IMR-90 (cell line): ENCODE data around the gene SPEM1.

ENCODE experiments used
- CEBPB ChIP-seq: IDR thresholded peaks from 2 replicates; pipeline ENCODE4 v1.6.1; 2012; ENCODE audit warnings: low read depth, low read length, improper control_type of control experiment
- CTCF ChIP-seq: conservative IDR thresholded peaks from 2 replicates; pipeline ENCODE4 v1.5.1; 2012; ENCODE audit warnings: mild to moderate bottlenecking, low read depth, low read length, improper control_type of control experiment
- ELK1 ChIP-seq: fragments of 150-350 bp; IDR thresholded peaks from 2 replicates; pipeline ENCODE4 v1.6.1; 2016; ENCODE audit warnings: low read depth, mild to moderate bottlenecking, low read length, moderate library complexity, borderline replicate concordance
- MXI1 ChIP-seq: IDR thresholded peaks from 2 replicates; pipeline ENCODE4 v1.6.1; 2012; ENCODE audit warnings: low read depth, mild to moderate bottlenecking, low read length, moderate library complexity, borderline replicate concordance
- POLR2A ChIP-seq: IDR thresholded peaks from 2 replicates; pipeline ENCODE4 v1.6.1; 2012; ENCODE audit warnings: mild to moderate bottlenecking, low read depth, low read length
- RAD21 ChIP-seq: IDR thresholded peaks from 2 replicates; pipeline ENCODE4 v1.6.1; 2012; ENCODE audit warnings: low read length, improper control_type of control experiment
- RCOR1 ChIP-seq: IDR thresholded peaks from 2 replicates; pipeline ENCODE4 v1.6.1; 2012; ENCODE audit warnings: mild to moderate bottlenecking, low read length, improper control_type of control experiment; ENCODE audit not compliant: insufficient replicate concordance
- USF2 ChIP-seq: fragments of 150-350 bp; IDR thresholded peaks from 2 replicates; pipeline ENCODE4 v1.6.1; 2017; ENCODE audit warnings: mild to moderate bottlenecking, antibody characterized with exemption, low read length, low read depth

- TF ChIP-seq RAD21: no peak
- no peak for TF ChIP-seq CTCF
- no peak for TF ChIP-seq USF2
- no peak for TF ChIP-seq ELK1
- TF ChIP-seq CEBPB: no peak
- no peak for TF ChIP-seq POLR2A
- no peak for TF ChIP-seq MXI1
- TF ChIP-seq RCOR1: no peak
These were observed 18.7 kb downstream of the SPEM1 start for GRCh38 chr17:7438656-7439460.
